Tibial nerve (tissue), 4 donors: ENCODE results near the gene ZNF385B. TPM values are rescaled to one million over a fixed set of nuclear protein-coding genes. Genes with fewer than 3 reads are reported as not detected.

Experiments
- DNase-seq, 2 donors: peaks; one replicate each; pipeline ENCODE4 v3.0.0-alpha.2; 2019; ENCODE audit warnings: low spot score in 2 of 2
- H3K27ac ChIP-seq, 4 donors: fragments of 200-600 bp; sonication (generic) in 3 of 4; one replicate each; pipeline ENCODE4 v1.5.1; 2017 to 2019; ENCODE audit warnings: mild to moderate bottlenecking in 1 of 4
- H3K27me3 ChIP-seq, 2 donors: fragments of 200-600 bp; sonication (generic) in 1 of 2; one replicate each; pipeline versions ENCODE4 v1.5.1 to v1.6.0; 2017 to 2019
- H3K36me3 ChIP-seq, 3 donors: fragments of 200-600 bp; sonication (generic); one replicate each; pipeline ENCODE4 v1.5.1; 2018 to 2019
- H3K4me1 ChIP-seq, 4 donors: fragments of 200-600 bp; sonication (generic) in 3 of 4; one replicate each; pipeline ENCODE4 v1.5.1; 2017 to 2019
- H3K4me3 ChIP-seq, 4 donors: fragments of 200-600 bp; sonication (generic) in 3 of 4; one replicate each; pipeline ENCODE4 v1.5.1; 2017 to 2019; ENCODE audit warnings: mild to moderate bottlenecking in 1 of 4, moderate library complexity in 1 of 4
- H3K9me3 ChIP-seq, 4 donors: fragments of 200-600 bp; sonication (generic) in 3 of 4; one replicate each; pipeline ENCODE4 v1.5.1; 2017 to 2019
- EP300 ChIP-seq, 2 donors: sonication (generic); formaldehyde crosslinking; IDR thresholded peaks; one replicate each; pipeline ENCODE4 v1.6.1; 2017; ENCODE audit warnings: antibody characterized with exemption in 2 of 2, mild to moderate bottlenecking in 1 of 2
- POLR2A ChIP-seq, 2 donors: fragments of 450-650 bp; IDR thresholded peaks; one replicate each; pipeline ENCODE4 v1.6.1; 2017; ENCODE audit warnings: antibody characterized with exemption in 2 of 2, mild to moderate bottlenecking in 2 of 2, moderate library complexity in 2 of 2
- WGBS, 2 donors: methylation state at CpG; one replicate each; pipeline ENCODE4 v1.1.5; 2018; 5-methylcytosine and 5-hydroxymethylcytosine counted together
- total RNA-seq, 4 donors: library from RNA; depleted of rRNA; stranded (reverse); fragments of >200 nt; gene quantifications; one replicate each; pipeline ENCODE4 v1.1.0, GENCODE V29; 2016
- TF ChIP-seq, protein P1 (sequence below), 5 experiments: fragments of 200-600 bp in 3 of 5; fragments of 450-650 bp in 2 of 5; sonication (generic) in 3 of 5; IDR thresholded peaks; one replicate each; pipeline ENCODE4 v1.5.1; 2016 to 2019; ENCODE audit warnings: antibody characterized with exemption in 5 of 5, mild to moderate bottlenecking in 3 of 5, moderate library complexity in 2 of 5

ZNF385B gene
- total RNA-seq, 4 donors from 2014 or later, result 1.2 to 3.9 (median 2.6) TPM

DNA sequence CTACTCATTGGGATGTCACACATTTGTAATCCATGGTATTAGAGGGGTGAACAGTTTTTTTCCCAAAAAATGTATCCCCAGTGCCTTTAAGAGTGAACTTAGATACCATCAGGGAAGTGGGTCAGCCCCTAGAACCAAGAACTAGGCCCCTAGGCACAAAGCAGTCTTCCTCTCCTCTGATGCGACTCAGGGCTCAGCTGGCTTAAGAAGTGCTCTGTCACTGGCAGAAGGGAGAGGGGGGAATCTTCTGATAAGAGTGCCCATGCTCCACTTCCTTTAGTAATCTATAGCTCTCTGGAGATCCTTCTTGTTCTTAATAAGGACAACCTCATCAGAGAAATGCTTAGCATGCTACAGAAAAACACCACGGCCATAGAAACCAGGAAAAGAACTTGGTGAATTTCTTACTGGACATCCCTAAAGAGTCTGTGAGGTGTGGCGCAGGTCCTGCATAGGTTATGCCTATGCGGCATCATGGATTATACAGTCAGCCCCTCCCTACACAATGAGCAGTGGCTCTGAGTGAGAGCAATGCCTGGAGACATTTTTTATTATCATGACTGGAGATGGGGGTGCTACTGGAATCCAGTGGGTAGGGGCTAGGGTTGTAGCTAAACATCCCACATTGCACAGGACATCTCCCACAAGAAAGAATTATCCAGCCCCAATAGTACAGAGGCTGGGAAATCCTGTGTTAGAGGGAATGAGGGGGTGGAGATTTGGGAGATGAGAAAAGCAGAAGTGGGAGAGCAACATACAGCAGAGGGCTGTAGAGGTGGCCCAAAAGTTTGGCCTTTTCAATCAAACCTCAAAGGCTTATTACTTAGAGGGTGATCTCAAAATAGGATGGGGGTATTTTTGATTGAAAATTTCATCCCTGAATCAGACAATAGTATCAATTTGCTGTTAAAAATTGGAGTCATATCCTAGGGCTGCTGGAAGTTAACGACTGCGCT is 21.7 kb upstream of the ZNF385B start:
- DNase-seq, result no peak
- Histone ChIP-seq H3K4me3 (no peak overlapping the region), H3K9me3 (no peaks in the 10 kb centered on the region), H3K36me3 (no peaks in the 10 kb centered on the region), H3K4me1 (no peaks in the 10 kb centered on the region), H3K27ac (no peak overlapping the region), H3K27me3 (no peaks in the 10 kb centered on the region)
- TF ChIP-seq, protein P1, sequence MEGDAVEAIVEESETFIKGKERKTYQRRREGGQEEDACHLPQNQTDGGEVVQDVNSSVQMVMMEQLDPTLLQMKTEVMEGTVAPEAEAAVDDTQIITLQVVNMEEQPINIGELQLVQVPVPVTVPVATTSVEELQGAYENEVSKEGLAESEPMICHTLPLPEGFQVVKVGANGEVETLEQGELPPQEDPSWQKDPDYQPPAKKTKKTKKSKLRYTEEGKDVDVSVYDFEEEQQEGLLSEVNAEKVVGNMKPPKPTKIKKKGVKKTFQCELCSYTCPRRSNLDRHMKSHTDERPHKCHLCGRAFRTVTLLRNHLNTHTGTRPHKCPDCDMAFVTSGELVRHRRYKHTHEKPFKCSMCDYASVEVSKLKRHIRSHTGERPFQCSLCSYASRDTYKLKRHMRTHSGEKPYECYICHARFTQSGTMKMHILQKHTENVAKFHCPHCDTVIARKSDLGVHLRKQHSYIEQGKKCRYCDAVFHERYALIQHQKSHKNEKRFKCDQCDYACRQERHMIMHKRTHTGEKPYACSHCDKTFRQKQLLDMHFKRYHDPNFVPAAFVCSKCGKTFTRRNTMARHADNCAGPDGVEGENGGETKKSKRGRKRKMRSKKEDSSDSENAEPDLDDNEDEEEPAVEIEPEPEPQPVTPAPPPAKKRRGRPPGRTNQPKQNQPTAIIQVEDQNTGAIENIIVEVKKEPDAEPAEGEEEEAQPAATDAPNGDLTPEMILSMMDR (IDR thresholded peaks at IDR 0.05), result no peak
- TF ChIP-seq POLR2A (IDR thresholded peaks at IDR 0.05) (no peak), EP300 (IDR thresholded peaks at IDR 0.05) (no peak)
- 92% methylated on average over 6 of the region's 6 CpGs for whole genome bisulfite sequencing, 2 donors

- H3K4me3 ChIP-seq, result no peak overlapping the region
- 85 to 91% methylated on average over 4 of the region's 4 CpGs for WGBS, 2 donors
Measured at GRCh38 chr2:179877601-179878364, 16.4 kb upstream of the ZNF385B start.

DNA sequence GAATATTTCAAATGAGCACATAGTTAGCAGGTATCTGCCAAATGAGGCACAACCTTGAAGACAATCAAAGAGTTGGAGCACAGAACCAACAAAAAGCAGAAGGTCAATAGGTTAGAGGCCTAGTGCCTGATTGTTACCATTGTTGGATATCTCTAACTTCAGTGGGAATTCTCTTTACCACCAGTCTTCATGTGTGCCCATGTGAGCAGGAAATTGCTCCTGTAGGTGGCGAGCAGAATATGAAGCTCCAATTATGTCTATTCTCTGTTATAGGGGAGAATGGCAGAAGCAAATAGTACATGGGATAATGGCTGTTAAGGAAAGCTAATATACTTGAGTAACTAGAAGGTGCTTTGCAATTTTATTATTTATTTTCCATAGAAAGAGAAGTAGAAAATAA is 14.9 kb upstream of the ZNF385B start:
- no peaks in the 10 kb centered on the region for H3K27me3 ChIP-seq
- no peaks in the 10 kb centered on the region for H3K9me3 ChIP-seq
- H3K36me3 ChIP-seq, result no peaks in the 10 kb centered on the region
- no peaks in the 10 kb centered on the region for H3K4me1 ChIP-seq
- 64 to 82% methylated on average over 1 of the region's 1 CpG for WGBS, 2 donors
- no peak overlapping the region for H3K4me3 ChIP-seq
- DNase-seq, result no peak
- no peak for TF ChIP-seq POLR2A (IDR thresholded peaks at IDR 0.05)
- TF ChIP-seq, protein P1 (IDR thresholded peaks at IDR 0.05), result no peak
- TF ChIP-seq EP300 (IDR thresholded peaks at IDR 0.05), result no peak
- no peak overlapping the region for H3K27ac ChIP-seq

More at GRCh38 chr2:179877601-179878364, 16.4 kb upstream of the ZNF385B start:
- no peak overlapping the region for H3K27ac ChIP-seq
- H3K36me3 ChIP-seq, result no peaks in the 10 kb centered on the region
- no peaks in the 10 kb centered on the region for H3K9me3 ChIP-seq
- no peaks in the 10 kb centered on the region for H3K4me1 ChIP-seq
- no peak for DNase-seq
- H3K27me3 ChIP-seq, result no peaks in the 10 kb centered on the region
- TF ChIP-seq POLR2A (IDR thresholded peaks at IDR 0.05), result no peak
- no peak for TF ChIP-seq EP300 (IDR thresholded peaks at IDR 0.05)
- TF ChIP-seq, protein P1 (IDR thresholded peaks at IDR 0.05), result no peak

- Histone ChIP-seq H3K4me1 (no peaks in the 10 kb centered on the region), H3K27ac (no peak overlapping the region), H3K27me3 (no peaks in the 10 kb centered on the region), H3K4me3 (no peak overlapping the region), H3K36me3 (no peaks in the 10 kb centered on the region), H3K9me3 (no peaks in the 10 kb centered on the region)
- TF ChIP-seq EP300 (IDR thresholded peaks at IDR 0.05) (no peak), POLR2A (IDR thresholded peaks at IDR 0.05) (no peak)
- TF ChIP-seq, protein P1 (IDR thresholded peaks at IDR 0.05), result no peak
- DNase-seq, result no peak
Measured at GRCh38 chr2:179875864-179876263, 14.5 kb upstream of the ZNF385B start.
